GM21515 (cell line): ENCODE measurements around the gene PCDHGA1.

Experiments used
- ATAC-seq: cut with Tn5 transposase; IDR thresholded peaks from one replicate; pipeline ENCODE4 v1.9.1; 2021; ENCODE audit not compliant: unreplicated experiment

PCDHGA1 gene

GRCh38 chr5:141439411-141440141 is 109.3 kb downstream of the PCDHGA1 start:
- no peak for ATAC-seq

GRCh38 chr5:141440341-141440740 is 110.0 kb downstream of the PCDHGA1 start:
- no peak for ATAC-seq

- no peak for ATAC-seq
Measured at GRCh38 chr5:141441571-141442170, 111.4 kb downstream of the PCDHGA1 start.

DNA sequence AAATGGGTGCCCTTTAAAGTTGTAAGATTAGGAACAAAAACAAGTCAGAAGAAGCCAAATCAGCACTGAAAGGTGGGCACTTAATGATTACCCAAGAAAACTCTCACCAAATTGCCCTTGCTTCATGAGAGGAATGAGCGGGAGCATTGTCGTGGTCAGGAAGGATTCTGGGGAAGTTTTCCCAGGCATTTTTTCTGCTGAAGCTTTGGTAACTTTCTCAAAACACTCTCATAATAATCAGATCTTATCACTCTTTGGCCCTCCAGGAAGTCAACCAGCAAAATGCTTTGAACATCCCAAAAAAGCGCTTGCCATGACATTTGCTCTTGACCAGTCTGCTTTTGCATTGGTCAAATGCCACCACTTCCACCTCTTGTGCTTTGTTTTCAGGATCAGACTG is 135.0 kb downstream of the PCDHGA1 start:
- no peak for ATAC-seq

- peak; percentile 97 for ATAC-seq
Measured at GRCh38 chr5:141475625-141476131, 145.4 kb downstream of the PCDHGA1 start, which contains the start of gene PCDHGC3. Gene PCDHGC3, plus strand, starts transcription at chr5:141475966. Its CDS starts 151 bp downstream, at chr5:141476117.

- peak; percentile 28 for ATAC-seq
Measured at GRCh38 chr5:141476132-141476911, 146.0 kb downstream of the PCDHGA1 start.

- ATAC-seq: no peak
Measured at GRCh38 chr5:141477044-141477575, 146.8 kb downstream of the PCDHGA1 start.

- ATAC-seq: no peak
Measured at GRCh38 chr5:141477815-141478214, 147.5 kb downstream of the PCDHGA1 start.

DNA sequence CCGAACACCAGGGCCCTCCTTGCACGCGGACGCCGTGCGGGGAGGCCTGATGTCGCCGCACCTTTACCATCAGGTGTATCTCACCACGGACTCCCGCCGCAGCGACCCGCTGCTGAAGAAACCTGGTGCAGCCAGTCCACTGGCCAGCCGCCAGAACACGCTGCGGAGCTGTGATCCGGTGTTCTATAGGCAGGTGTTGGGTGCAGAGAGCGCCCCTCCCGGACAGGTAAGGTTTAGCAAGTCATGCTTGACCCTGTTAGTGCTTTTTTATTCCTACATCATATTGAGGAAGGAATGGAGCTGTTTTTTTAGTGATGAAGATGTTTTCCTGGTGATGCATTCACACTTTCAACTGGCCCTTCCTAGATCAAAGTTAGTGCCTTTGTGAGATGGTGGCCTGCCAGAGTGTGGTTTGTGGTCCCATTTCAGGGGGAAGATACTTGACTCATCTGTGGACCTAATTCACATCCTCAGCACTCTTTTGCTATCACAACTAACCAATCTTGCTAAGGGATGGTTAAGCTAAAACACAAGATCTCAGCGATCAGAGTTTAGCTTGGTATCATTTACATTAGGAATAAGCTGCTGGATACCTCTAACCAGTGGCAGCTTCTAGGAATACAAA is 148.1 kb downstream of the PCDHGA1 start:
- no peak for ATAC-seq

GRCh38 chr5:141479776-141480175 is 149.5 kb downstream of the PCDHGA1 start:
- no peak for ATAC-seq

- ATAC-seq: no peak
Measured at GRCh38 chr5:141483902-141484301, 153.6 kb downstream of the PCDHGA1 start.

DNA sequence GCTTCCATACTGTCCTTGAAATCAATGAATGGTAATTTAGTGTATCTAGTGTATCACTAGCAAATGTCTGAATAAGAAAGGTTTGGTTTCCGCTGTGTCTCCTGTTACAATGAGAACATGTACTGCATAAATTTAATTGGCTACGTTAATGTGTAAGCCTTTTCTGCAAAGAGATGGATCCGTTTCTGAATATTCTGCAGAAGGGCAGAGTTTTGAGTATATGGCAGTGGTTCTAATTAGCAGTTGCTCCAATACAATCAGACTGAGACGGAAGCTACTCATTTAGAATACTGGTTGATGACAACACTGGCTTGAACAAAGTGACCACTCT is 154.0 kb downstream of the PCDHGA1 start:
- ATAC-seq: no peak

- ATAC-seq: no peak
Measured at GRCh38 chr5:141484641-141485311, 154.5 kb downstream of the PCDHGA1 start, which contains the start of gene PCDHGC4. Gene PCDHGC4, plus strand, starts transcription at chr5:141485030. Its CDS starts 144 bp downstream, at chr5:141485174.

DNA sequence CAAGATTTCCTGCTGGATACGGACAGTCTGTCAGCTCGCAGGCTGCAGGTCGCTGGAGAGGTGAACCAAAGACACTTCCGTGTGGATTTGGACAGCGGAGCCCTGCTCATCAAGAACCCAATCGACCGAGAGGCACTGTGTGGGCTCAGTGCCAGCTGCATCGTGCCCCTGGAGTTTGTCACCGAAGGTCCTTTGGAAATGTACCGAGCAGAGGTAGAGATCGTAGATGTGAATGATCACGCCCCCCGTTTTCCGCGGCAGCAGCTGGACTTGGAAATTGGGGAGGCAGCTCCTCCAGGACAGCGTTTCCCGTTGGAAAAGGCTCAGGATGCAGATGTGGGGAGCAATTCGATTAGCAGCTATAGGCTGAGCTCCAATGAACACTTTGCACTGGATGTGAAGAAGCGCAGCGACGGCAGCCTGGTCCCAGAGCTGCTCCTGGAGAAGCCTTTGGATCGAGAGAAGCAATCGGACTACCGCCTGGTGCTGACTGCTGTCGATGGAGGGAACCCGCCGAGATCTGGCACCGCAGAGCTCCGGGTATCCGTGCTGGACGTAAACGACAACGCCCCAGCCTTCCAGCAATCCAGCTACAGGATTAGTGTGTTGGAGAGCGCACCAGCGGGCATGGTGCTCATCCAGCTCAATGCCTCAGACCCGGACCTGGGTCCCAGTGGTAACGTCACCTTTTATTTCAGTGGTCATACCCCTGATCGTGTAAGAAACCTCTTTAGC is 155.2 kb downstream of the PCDHGA1 start:
- ATAC-seq: no peak

GRCh38 chr5:141486091-141486490 is 155.8 kb downstream of the PCDHGA1 start:
- no peak for ATAC-seq

GRCh38 chr5:141487131-141487530 is 156.8 kb downstream of the PCDHGA1 start:
- ATAC-seq: no peak

GRCh38 chr5:141488591-141489561 is 158.6 kb downstream of the PCDHGA1 start, which contains the start of gene PCDHGC5:
Gene PCDHGC5, plus strand, starts transcription at chr5:141489081. Its CDS starts 160 bp downstream, at chr5:141489241.
- no peak for ATAC-seq

DNA sequence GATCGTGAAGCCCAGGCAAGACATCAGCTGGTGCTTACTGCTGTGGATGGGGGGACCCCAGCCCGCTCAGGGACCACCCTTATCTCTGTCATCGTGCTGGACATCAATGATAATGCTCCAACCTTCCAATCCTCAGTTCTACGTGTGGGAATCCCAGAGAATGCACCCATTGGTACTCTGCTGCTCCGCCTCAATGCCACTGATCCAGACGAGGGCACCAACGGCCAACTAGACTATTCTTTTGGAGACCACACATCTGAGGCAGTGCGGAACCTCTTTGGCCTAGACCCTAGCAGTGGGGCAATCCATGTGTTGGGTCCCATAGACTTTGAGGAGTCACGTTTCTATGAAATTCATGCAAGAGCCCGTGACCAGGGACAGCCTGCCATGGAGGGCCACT is 159.5 kb downstream of the PCDHGA1 start:
- no peak for ATAC-seq
